CD4-positive, alpha-beta T cell treated with Interferon alpha-2 for 1 hour (primary cell): Measurements from ENCODE around the gene GFRA3.
"Not testable (repeated sequence)": the region's sequence is repeated elsewhere in the genome, so short reads cannot be mapped to it uniquely, and the experiment has no call there.

ENCODE experiments used
- DNase-seq, 2 donors: peaks; one replicate each; pipeline ENCODE4 v3.0.0-alpha.2; 2020 to 2022

The GFRA3 gene, protein sequence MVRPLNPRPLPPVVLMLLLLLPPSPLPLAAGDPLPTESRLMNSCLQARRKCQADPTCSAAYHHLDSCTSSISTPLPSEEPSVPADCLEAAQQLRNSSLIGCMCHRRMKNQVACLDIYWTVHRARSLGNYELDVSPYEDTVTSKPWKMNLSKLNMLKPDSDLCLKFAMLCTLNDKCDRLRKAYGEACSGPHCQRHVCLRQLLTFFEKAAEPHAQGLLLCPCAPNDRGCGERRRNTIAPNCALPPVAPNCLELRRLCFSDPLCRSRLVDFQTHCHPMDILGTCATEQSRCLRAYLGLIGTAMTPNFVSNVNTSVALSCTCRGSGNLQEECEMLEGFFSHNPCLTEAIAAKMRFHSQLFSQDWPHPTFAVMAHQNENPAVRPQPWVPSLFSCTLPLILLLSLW

DNA sequence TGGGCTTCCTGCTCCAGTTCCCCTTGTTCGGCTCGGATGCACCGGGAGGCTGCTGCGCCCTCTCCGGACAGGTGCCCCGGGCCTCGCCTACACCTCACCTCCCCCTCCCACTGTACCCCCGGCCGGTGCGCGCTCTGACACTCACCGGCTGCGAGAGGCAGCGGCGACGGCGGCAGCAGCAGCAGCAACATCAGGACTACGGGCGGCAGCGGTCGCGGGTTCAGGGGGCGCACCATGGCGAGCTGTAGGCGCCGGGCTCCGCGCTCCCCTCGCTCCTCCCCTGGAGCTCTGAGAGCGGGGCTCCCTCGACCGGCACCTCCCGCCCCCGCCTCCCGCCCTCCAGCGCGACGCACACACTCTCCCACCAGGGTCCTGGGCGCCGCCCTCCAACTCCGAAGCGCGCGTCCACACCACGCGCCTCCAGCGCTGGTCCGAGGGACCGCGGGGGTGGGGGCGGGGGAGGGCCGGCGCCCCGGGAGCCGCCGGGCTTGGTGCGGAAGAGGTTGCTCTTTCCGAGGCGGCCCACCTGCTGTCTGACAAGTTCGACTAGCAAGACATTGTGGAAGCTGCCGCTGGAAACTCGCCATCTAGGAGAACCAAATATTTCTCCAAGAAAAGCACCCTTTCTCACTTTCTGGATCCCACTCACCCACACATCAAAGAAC lies at the start of gene GFRA3:
GFRA3 (minus strand) TSS at position 433 of the 665 bp plus-strand sequence; CDS start at position 236, 197 bp downstream.
- no peak for DNase-seq

DNA sequence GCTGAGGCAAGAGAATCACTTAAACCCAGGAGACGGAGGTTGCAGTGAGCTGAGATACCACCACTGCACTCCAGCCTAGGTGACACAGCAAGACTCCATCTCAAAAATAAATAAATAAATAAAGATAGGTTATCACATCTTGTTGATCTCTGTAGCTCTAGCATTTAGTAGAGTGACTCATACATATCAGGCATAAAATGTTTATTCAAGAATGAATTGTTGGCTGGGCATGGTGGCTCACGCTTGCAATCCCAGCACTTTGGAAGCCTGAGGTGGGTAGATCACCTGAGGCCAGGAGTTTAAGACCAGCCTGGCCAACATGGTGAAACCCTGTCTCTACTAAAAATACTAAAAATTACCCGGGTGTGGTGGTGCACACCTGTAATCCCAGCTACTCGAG lies 43.8 kb upstream of the GFRA3 start:
- not testable (repeated sequence) for DNase-seq

DNA sequence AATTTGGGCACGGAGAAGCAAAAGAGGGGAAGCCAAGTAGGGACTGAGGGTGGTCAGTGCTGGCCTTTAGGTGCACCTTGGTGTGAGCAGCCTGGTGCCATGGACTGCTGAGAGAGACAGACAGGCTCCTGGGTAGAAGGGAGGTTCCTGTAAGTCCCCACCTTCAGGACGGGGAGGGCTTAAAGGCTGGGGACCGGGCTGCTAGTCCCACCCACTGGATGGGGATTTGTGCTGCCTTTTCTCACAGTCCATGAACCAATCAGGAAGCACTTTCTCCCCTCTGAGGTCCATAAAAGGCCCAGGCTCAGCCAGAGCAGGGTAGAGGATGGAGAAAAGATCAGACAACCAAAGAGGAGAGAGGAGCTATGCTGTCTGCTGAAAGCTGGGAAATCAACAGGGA lies 41.9 kb upstream of the GFRA3 start:
- no peak for DNase-seq

DNA sequence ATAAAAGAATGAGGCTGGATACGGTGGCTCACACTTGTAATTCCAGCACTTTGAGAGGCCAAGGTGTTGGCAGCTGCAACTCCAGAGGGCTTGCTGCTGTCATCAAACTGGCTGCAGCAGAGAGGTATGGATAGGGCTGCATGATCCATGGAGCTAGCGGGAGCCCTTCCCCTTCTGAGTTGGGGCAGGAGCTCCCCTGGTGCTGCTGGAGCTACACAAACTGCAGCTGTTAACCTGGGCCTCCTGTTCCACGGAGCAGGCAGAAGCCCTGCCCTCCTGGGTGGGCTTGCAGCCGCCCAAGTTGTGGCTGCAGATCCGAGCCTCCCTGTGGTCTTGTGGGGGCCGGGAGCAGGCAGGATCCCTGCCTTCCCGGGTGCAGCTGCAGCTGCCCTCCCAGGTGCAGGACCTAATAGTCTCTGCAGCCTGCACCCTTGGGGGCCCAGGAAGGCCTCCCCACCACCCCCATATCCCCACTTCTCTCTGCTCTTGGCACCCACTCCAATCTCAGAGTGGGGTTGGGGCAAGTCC lies 41.4 kb upstream of the GFRA3 start:
- DNase-seq: no peak

DNA sequence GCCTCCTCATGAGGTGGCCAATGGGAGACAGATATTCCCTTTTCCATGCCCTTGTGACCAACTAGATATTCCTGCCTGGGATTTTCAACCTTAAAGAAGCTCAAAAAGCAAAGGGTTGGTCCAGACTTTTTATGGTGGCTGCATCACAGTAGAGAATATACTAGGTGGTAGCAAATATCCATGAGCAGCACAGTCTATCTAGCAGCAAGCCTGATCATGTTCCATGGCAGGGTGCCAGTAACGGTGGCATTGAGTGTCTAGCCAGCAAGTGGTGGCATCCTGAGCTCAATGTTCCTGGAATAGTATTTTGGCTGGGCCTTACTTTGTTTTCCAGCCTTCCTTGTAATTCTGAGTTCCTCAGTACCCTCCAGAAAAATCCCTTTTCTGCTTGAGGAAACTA lies 31.4 kb upstream of the GFRA3 start:
- DNase-seq: no peak

DNA sequence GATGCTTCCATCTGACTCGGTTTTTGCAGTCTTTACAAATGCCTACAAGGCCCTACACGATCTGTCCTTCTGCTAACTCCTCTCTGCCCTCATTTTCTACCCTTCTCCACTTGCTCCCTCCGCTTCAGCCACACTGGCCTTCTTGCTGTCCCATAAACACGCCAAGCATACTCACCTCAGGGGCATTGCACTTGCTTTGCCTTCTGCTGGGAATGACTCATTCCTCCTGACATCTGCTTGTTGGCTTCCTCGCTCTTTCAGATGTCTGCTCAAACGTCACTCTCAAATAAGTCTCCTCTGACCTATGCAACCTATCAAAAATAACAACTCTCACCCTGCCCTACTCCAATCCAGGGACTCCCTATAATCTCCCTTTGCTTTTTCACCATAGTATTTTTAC lies 29.0 kb upstream of the GFRA3 start:
- no peak for DNase-seq

DNA sequence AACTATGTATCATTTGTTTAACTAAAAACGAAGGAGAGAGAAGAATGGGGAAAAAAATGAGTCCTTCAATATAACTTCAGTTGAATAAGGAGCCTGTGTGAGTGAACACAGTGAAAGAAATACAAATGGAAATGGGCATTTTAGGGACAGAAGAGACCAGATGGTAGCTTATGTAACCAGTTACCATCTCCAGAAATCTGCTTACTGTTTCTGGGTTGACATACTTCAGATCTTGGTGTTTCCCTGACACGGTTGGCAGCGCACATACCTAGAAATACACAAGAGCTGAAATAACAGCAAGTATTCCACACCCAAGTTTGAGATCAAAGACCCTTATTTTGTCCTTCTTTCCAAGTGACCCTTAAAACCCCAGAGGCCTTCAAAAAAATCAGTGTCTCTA lies 14.9 kb upstream of the GFRA3 start:
- no peak for DNase-seq

DNA sequence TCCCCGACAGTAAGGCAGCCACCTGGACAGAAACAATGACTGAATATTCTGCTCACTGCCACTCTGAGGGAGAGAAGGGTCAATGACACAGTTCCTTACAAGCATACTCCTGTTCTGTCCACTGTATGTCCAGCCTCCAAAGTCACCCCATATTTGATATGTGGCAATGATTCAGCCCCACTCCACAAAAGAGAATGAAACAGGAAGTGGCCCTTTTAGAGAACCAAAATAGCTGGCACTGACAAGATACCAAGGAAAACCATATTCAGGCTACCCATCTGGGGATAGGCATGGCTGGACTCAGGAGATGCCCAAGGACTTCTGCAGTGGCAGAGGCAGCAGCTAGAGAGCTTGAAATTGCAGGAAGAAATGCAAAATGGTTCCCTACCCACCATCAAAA lies 12.8 kb upstream of the GFRA3 start:
- DNase-seq: no peak

DNA sequence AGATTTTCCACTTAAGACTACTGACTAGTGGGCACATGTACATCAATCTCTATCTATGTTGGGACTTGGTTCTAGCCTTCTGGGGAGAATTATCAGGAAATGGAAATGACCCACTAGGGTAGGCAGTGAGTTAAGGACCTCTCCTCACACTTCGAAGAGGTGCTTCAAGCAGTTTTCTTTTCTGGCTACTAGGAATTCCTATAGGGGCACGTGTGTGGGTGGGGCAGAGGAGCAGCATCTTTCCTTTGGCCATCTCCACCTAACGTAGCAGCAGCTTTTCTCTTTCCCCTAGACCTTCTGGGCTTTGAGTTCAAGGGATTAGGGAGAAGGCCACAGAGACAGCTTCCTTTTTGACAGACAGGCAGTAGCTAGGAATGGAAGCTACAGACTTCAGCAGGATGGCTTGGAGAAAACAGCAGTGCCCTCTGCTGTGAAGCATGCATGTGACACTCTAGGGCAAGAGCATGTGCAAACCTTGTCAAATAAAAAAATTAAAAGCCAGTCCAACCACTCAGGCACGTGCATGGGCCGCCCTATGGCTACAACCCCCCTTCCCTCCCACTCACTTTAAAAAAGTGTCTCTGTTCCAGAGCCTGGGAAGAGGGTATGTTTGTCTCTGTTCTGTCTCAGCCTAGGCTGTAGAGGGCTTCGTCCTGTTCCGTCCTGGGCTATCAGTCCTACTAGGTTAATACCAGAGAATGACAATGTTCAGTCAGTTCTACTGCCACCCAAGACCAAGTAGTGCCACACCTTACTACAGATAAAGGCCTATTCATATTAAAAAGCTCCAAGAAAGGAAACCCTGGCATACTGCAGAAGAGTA lies 8.7 kb upstream of the GFRA3 start:
- peak in 1 of 2 donors; percentile 9 for DNase-seq

DNA sequence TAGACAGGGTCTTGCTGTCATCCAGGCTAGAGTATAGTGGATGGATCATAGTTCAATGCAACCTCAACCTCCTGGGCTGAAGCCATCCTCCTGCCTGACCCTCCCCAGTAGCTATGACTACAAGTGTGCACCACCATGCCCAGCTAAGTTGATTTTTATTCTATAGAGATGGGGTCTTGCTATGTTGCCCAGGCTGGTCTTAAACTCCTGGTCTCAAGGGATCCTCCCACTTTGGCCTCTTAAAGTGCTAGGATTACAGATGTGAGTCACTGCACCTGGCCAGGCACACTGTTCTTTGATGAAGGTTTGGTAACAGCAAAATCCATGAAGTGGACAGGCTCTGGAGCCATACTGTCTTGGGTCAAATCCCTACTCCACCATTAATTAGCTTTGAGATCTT lies 6.5 kb upstream of the GFRA3 start:
- DNase-seq: no peak

DNA sequence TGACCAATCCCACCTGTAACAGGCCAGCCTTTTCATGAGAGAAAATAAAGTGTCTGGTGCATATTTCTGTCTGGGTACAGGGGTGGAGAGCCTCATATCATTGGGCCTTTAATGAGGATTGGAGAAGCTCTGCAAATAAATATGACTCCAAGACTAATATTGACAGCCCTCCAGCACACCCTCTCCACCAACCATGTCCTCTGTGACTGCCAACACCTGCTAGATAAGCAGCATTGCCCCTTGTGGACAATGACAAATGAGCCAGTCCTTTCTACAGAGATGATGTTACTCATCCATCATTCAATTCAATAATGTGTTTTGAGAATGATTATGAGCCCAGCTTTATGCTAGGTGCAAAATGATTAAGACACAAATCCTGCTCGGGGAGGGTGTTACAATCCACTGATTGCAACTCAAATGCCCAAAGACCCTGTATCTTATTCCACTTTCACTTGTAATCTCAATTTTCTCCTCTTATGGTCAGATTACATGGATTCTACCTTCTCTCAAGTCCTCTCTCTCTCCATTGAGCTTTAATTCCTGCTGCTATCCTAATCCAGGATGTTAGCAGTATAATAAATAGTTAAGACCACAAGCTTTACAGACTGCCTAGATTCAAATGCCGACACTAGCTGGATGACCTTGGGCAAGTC lies 2.1 kb upstream of the GFRA3 start:
- DNase-seq: no peak

DNA sequence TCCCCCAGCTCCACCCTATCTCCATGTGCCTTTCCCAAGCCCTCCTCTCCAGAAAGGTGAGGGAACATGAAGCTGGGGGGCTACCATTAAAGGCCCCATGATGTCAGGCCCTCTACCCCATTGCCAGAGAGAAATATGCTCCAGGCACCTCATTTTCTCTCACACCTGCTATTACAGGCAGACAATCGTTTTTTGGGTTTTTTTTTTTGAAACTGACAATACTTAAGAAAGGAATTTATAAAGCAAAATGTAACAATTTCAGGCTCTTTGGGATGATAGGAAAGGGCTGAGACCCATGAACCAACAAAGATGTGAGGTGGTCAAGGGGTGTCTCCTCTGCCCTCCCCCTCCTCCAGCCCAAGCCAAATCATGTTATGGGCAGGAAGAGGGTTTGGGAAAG lies 1.5 kb upstream of the GFRA3 start:
- DNase-seq: no peak

DNA sequence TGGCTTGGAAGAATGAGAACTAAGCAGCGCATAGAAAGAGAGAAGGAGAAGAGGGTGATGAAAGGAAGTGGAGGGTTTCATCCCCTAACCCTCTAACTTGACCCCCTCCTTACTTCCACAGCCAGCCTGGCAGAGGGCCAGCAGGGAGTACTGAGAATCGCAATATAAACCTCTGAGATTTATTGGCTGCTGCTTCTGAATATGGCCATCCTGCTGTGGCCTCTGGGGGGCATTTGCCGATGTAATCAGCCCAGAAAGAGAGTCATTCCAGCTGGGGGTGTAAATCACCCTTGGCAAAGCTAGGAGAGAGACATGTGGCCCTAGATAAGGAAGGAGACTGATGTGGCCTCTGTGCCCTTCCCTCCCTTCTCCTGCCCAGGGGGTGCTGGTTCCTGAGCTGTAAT lies 960 bp upstream of the GFRA3 start:
- DNase-seq: no peak

DNA sequence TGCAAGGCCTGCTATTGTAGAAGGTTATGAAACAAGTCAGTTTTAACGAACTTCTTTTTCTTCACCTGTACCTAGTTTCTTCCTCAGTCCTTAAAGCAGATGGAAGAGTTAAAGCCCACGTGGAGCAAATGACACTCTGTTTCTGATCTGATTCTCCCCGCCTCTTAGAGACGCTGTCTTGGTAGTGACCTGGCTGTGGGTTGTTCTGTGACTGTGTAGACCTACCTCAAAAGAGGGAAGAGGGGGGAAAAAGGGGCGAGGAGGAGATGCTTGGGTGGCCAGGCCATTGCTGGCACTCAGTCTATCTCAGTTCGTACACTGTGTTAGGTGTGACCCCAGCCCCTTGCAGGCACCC lies 610 bp downstream of the GFRA3 start:
- no peak for DNase-seq

DNA sequence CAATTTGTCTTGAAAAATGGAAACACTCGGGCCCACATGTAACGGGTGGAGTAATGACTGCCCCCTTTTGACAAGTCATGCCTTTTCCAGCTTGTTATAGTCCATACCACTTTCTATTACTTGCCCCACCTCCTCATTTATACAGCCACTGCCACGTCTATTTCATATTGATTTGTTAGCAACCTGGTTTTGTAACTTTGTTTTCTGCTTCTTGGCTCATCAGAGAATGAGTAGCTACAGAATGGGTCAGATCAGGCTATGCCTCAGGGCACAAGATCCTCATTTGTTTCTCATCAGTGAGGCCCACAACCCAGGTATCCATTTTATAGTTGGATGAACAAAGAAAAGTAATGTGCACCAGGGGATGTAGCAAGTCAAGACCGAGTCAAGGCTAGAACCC lies 1.7 kb downstream of the GFRA3 start:
- DNase-seq: no peak

DNA sequence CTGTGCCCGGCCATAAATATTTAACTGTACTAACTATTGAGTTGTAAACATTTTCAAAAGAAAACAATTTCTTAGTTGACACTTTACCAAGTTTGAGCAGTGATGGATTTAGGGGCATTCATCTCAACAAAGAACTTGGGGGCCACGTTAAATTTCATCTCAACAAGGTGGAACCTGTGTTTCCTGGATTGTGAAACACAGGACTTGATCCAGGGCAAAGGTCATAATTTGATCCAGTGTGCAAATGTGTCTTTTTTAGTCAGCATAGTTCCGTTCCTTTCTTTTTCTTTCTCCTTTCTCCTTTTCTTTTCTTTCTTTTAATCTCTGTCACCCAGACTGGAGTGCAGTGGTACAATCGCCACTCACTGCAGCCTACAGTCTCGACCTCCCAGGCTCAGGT lies 3.1 kb downstream of the GFRA3 start:
- no peak for DNase-seq

DNA sequence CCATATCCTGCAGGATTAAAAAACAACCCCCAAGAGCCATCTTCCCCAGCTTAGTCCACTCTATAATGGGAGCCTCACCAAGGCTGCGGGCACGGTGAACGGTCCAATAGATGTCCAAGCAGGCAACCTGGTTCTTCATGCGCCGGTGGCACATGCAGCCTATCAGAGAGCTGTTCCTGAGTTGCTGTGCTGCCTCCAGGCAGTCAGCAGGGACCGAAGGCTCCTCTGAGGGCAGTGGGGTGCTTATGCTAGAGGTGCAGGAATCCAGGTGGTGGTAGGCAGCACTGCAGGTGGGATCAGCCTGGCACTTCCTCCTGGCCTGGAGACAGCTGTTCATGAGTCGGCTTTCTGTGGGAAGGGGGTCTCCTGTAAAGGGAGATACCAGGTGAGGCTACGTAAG lies 10.2 kb downstream of the GFRA3 start:
- DNase-seq: no peak

DNA sequence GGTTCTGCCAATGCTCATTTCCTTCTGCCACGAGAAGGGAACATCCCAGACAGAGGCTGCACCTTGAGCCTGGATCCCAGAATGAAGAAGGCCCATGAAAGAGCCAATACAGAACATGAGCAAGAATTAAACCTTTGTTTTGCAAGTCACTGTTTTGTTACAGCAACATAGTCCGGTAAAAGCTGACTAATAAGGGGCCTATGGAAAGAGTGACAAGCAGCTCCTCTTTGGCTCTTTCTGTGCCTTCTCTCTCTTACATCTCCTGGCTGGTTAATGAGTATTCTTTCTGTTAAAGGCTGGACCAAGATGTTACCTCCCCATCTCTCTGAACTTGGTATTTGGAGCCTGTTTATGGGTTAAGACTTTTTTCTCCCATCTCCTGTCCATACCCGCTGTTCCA lies 10.8 kb downstream of the GFRA3 start:
- DNase-seq: no peak

DNA sequence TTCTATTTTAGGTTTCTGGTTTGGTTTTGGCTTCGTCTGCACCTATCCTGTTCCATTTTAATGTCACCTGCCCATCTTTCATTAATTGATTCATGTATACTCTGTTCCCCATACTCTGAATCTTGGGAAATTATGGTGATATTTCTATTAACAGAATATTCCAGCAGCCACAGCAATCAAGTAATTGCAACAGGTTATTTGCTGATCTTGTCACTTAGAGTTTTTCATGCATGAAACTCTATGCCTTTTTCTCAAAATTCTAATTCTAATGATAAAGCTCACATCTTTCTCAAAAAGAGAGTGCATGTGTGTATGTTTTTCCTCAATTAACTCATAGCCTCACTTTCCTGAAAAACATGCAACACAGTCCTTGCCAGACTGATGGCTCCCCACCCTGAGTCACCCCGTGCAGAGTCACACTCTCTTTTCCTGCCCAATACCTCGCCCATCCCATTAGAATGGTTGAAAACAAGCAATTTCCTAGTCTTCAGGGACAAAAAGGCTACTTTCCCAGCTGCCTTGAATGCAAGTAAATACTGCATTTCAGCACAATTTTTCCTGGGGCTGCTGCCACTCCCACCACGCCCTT lies 15.6 kb downstream of the GFRA3 start:
- no peak for DNase-seq

DNA sequence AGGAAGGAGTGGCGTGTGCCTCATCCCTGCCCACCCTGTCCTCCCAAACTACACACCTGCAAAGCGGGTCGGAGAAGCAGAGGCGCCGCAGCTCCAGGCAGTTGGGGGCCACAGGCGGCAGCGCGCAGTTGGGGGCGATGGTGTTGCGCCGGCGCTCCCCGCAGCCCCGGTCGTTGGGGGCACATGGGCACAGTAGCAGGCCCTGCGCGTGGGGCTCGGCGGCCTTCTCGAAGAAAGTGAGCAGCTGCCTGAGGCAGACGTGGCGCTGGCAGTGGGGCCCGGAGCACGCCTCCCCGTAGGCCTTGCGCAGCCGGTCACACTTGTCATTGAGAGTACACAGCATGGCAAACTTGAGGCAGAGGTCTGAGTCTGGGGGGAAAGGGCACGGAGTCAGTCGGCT lies 16.8 kb downstream of the GFRA3 start:
- DNase-seq: no peak

DNA sequence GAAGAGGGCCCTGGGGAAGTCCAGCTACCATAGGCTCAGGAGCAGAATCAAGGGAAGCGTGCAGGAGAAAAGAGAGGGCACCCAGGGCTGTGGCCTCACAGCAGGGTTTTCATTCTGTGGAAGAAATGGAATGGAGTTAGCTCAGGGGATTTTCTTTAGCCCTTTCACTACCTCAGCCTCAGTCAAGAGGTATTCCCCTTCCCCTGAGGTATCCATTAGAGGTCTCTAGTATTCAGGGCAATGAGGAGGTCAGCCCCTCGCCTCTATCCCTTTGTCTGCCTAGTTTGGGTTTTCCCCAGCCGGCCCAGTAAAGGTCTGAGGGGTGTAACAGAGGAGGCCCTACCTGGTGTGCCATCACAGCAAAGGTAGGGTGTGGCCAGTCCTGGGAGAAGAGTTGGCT lies 21.5 kb downstream of the GFRA3 start:
- no peak for DNase-seq

DNA sequence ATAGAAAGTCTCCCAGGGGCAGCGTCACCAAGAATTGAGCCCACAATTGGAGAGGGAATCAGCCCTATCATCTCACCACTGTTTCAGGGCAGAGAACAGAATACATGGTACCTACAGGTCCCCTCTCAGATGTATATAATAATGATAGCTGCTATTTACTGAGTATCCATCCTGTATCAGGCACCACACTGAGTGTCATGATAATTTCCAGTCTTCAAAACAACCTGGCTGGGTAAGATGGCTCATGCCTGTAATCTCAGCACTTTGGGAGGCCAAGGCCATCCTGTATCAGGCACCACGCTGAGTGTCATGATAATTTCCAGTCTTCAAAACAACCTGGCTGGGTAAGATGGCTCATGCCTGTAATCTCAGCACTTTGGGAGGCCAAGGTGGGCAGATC lies 26.6 kb downstream of the GFRA3 start:
- not testable (repeated sequence) for DNase-seq

DNA sequence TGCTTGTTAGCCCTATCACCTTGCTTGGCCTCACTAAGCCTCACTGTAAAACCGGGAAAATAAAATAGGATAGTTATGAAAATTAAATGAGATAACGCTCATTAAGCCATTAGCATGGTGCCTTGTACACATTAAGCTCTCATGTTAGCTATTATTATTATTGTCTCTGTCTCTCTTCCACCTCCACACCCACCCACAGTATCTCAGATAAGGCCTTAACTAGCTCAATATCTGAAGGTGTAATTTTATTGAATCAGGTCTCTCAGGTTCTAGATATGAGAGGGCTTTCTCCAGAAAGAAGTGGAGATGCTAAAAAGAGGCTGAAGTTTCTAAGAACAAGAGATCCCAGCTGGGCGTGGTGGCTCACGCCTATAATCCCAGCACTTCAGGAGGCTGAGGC lies 27.6 kb downstream of the GFRA3 start:
- no peak for DNase-seq
